Mesendoderm (in vitro differentiated cells): Measurements from ENCODE around the gene RAD1.
A peak's percentile ranks its signal among the peaks of the same experiment; 100 is the strongest.

Experiments
- DNase-seq: peaks from one replicate; pipeline ENCODE4 v3.0.0; 2013
- H2AK5ac ChIP-seq: 2 replicates; pipeline ENCODE4 v1.6.1; 2013; ENCODE audit warnings: low read length, inconsistent platforms
- H2BK120ac ChIP-seq: 2 replicates; pipeline ENCODE4 v1.6.1; 2013; ENCODE audit warnings: low read depth, mild to moderate bottlenecking, low read length, moderate library complexity, mixed read lengths
- H2BK15ac ChIP-seq: replicated peaks from 2 replicates; pipeline ENCODE4 v1.6.1; 2013; ENCODE audit warnings: low read depth, mild to moderate bottlenecking, moderate library complexity
- H2BK5ac ChIP-seq: 2 replicates; pipeline ENCODE4 v1.6.1; 2013; ENCODE audit warnings: low read length, inconsistent platforms
- H3K18ac ChIP-seq: 2 replicates; pipeline ENCODE4 v1.6.1; 2013; ENCODE audit warnings: mild to moderate bottlenecking, low read length, mixed read lengths
- H3K23ac ChIP-seq: one replicate; pipeline ENCODE4 v1.6.1; 2013; ENCODE audit warnings: low read length
- H3K27ac ChIP-seq: 2 replicates; pipeline ENCODE4 v1.5.1; 2013; ENCODE audit warnings: low read depth, mild to moderate bottlenecking, inconsistent platforms, low read length, moderate library complexity
- H3K27me3 ChIP-seq: 2 replicates; pipeline ENCODE4 v1.6.1; 2013; ENCODE audit warnings: low read length, control low read depth, mild to moderate bottlenecking, inconsistent platforms; ENCODE audit not compliant: insufficient read depth, poor library complexity
- H3K36me3 ChIP-seq: 2 replicates; pipeline ENCODE4 v1.6.1; 2013; ENCODE audit warnings: low read length, inconsistent platforms; ENCODE audit not compliant: control insufficient read depth, insufficient read depth
- H3K4ac ChIP-seq: one replicate; pipeline ENCODE4 v1.6.1; 2013; ENCODE audit warnings: low read depth, mild to moderate bottlenecking, low read length, moderate library complexity
- H3K4me1 ChIP-seq: 2 replicates; pipeline ENCODE4 v1.6.1; 2013; ENCODE audit warnings: low read depth, low read length, inconsistent platforms; ENCODE audit not compliant: control insufficient read depth
- H3K4me2 ChIP-seq: 2 replicates; pipeline ENCODE4 v1.6.1; 2013; ENCODE audit warnings: low read length
- H3K4me3 ChIP-seq: 2 replicates; pipeline ENCODE4 v1.5.1; 2013; ENCODE audit warnings: mild to moderate bottlenecking, low read length
- H3K56ac ChIP-seq: one replicate; pipeline ENCODE4 v1.6.1; 2013; ENCODE audit warnings: low read length
- H3K79me1 ChIP-seq: 2 replicates; pipeline ENCODE4 v1.6.1; 2013; ENCODE audit warnings: low read length, inconsistent platforms
- H3K79me2 ChIP-seq: 2 replicates; pipeline ENCODE4 v1.6.1; 2013; ENCODE audit warnings: mild to moderate bottlenecking, low read length; ENCODE audit not compliant: control insufficient read depth, insufficient read depth
- H3K9ac ChIP-seq: 2 replicates; pipeline ENCODE4 v1.6.1; 2013; ENCODE audit warnings: low read length, inconsistent platforms
- H4K5ac ChIP-seq: one replicate; pipeline ENCODE4 v1.6.1; 2013; ENCODE audit warnings: low read length
- H4K8ac ChIP-seq: one replicate; pipeline ENCODE4 v1.6.1; 2013; ENCODE audit warnings: low read depth, mild to moderate bottlenecking, control low read depth, low read length, moderate library complexity
- WGBS: extraction: QIAGEN DNeasy Blood & Tissue Kit; methylation state at CpG from one replicate; pipeline ENCODE4 v1.1.7; 2013; ENCODE audit warnings: low lambda C conversion rate, missing lambda C conversion rate; ENCODE audit not compliant: insufficient coverage; ENCODE audit errors: extremely low coverage; 5-methylcytosine and 5-hydroxymethylcytosine counted together

RAD1 gene

DNA sequence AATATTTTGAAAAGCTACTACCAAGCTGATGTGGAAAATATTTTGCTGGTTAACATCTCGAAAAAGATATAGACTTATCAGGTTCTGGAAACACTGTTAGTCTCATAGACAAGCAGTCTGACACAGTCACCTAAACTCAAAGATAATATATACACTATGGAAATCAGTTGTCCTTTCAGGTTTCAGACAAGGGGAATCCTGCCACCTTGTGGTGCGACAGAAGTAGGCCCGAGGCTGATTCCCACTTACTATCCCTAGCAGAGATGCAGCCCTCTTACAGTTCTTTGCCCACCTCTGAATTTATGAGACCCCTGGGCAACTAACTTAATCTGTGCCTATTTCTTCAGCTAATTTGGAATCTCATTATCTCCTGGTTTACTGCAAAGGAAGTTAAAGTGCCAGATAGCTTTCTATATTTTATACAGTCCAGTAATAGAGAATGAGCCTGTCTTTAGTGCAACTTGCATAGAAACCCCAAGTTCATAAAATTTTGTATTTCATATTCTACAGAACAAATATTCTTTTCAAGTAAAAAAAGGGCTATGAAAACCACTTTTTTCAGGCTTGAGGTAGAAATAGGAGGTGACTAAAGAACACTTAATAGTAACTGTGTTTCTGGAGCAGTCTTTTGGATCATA, 16.9 kb downstream of the RAD1 start:
- Histone ChIP-seq H2BK120ac (no peak overlapping the region), H3K27ac (no peak overlapping the region), H2AK5ac (no peak overlapping the region), H3K18ac (no peak overlapping the region), H4K5ac (no peak overlapping the region), H3K79me2 (no peaks in the 10 kb centered on the region), H3K4ac (no peak overlapping the region), H2BK5ac (no peak overlapping the region), H3K9ac (no peak overlapping the region), H3K27me3 (no peaks in the 10 kb centered on the region), H2BK15ac (no peak overlapping the region), H3K79me1 (no peaks in the 10 kb centered on the region), H3K23ac (no peak overlapping the region), H3K36me3 (no peaks in the 10 kb centered on the region), H3K56ac (no peak overlapping the region), H3K4me2 (no peak overlapping the region), H4K8ac (no peak overlapping the region), H3K4me1 (no peaks in the 10 kb centered on the region), H3K4me3 (no peak overlapping the region)
- no CpG with 5 or more reads among the region's 3 CpGs for WGBS
- DNase-seq, result peak; percentile 71

DNA sequence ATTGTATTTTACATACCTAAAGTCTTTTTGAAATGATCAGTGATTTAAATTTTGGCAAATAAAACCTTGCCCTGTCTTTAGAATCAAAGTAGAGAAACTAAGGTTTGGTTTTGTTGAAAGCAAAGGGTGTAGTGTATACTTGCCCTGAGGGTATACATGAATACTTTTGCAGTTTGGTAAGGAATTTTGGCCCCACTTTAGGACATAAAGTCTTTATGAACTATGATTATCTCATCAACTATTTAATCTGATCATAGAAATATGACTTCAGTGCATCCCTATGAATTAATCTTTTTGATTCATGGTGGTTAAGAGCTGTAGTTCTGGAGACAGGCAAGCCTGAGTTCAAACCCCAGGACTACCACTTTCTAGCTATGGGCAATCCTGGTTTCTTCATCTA, 17.7 kb downstream of the RAD1 start:
- DNase-seq, result no peak
- no peaks in the 10 kb centered on the region for H3K27me3 ChIP-seq
- H4K8ac ChIP-seq, result no peak overlapping the region
- no peak overlapping the region for H3K56ac ChIP-seq
- H2BK5ac ChIP-seq, result no peak overlapping the region
- no peaks in the 10 kb centered on the region for H3K79me1 ChIP-seq
- H3K36me3 ChIP-seq, result no peaks in the 10 kb centered on the region
- H3K4me1 ChIP-seq, result no peaks in the 10 kb centered on the region
- no peak overlapping the region for H2BK120ac ChIP-seq
- H3K23ac ChIP-seq, result no peak overlapping the region
- H3K4ac ChIP-seq, result no peak overlapping the region
- no peak overlapping the region for H2BK15ac ChIP-seq
- no peak overlapping the region for H2AK5ac ChIP-seq
- no peak overlapping the region for H3K18ac ChIP-seq
- no peak overlapping the region for H3K4me3 ChIP-seq
- no peak overlapping the region for H4K5ac ChIP-seq
- no peak overlapping the region for H3K27ac ChIP-seq
- H3K79me2 ChIP-seq, result no peaks in the 10 kb centered on the region
- H3K9ac ChIP-seq, result no peak overlapping the region
- H3K4me2 ChIP-seq, result no peak overlapping the region

DNA sequence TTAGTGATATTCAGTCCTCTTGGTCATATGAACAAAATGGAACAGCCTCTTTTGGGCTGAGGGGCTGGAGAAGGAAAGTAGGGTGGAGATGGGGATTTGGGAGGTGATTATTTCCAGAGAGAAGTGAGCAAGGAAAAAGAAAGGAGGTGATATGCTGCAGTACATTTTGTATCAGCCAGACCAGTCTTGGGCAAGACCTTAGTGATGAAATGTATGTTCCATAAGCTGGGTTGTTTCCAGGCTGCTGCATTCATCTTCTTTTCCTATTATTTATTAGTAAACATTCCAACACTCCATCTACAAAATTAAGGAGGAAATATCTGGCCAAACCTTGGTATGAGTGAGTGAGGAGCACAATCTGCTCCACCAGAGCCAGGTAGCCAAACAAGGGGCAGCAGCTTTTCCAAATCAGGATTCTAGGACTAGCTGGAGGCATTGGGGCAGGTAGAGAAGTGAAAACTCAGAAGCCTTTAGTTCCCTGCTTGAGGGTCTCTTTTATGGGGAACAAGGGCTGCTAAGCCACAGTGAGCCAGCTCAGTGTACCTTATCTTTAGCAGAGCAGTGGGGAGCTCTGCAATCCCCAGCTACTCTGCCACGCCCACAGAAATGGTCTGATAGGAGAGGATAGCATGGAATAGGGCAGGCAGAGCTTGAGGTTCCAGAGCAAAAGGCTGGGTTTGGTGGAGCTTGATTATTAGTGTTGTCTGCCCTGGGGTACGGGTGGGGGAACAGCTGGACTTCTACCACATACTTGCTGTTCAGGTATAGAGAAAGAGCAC, 19.5 kb downstream of the RAD1 start:
- no peaks in the 10 kb centered on the region for H3K27me3 ChIP-seq
- H3K9ac ChIP-seq, result no peak overlapping the region
- H2BK120ac ChIP-seq, result no peak overlapping the region
- no peak overlapping the region for H2BK5ac ChIP-seq
- DNase-seq, result peak; percentile 58
- no peak overlapping the region for H3K4me3 ChIP-seq
- no peaks in the 10 kb centered on the region for H3K79me2 ChIP-seq
- no peak overlapping the region for H4K8ac ChIP-seq
- H3K56ac ChIP-seq, result no peak overlapping the region
- no peak overlapping the region for H3K27ac ChIP-seq
- no peak overlapping the region for H3K23ac ChIP-seq
- H3K4me2 ChIP-seq, result no peak overlapping the region
- no CpG with 5 or more reads among the region's 2 CpGs for WGBS
- no peaks in the 10 kb centered on the region for H3K79me1 ChIP-seq
- no peaks in the 10 kb centered on the region for H3K36me3 ChIP-seq
- no peak overlapping the region for H2BK15ac ChIP-seq
- H3K4ac ChIP-seq, result no peak overlapping the region
- no peak overlapping the region for H3K18ac ChIP-seq
- no peak overlapping the region for H4K5ac ChIP-seq
- H3K4me1 ChIP-seq, result no peaks in the 10 kb centered on the region
- no peak overlapping the region for H2AK5ac ChIP-seq

DNA sequence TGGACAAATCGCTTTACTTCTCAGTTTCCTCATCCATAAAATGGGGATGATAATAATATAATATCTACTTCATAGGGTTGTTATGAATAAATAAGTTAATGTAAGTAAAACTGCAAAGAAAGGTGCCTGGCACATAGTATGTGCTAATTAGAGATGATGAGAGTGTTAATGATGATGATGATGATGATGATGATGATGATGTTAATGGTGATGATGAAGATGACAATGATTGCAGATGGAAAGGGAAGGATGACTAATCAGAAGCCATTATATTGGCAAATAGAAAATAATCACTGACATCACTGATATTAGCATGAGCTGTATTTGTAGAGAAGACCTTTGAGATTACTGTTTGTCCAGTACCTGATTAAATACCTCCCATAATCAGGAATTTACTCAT, 20.6 kb downstream of the RAD1 start:
- H4K5ac ChIP-seq, result no peak overlapping the region
- no peaks in the 10 kb centered on the region for H3K27me3 ChIP-seq
- H3K4me2 ChIP-seq, result no peak overlapping the region
- no peak overlapping the region for H3K56ac ChIP-seq
- no peak overlapping the region for H3K4ac ChIP-seq
- no peaks in the 10 kb centered on the region for H3K79me2 ChIP-seq
- H3K36me3 ChIP-seq, result no peaks in the 10 kb centered on the region
- no peak overlapping the region for H3K4me3 ChIP-seq
- H2BK5ac ChIP-seq, result no peak overlapping the region
- no CpG with 5 or more reads among the region's 1 CpG for WGBS
- H3K27ac ChIP-seq, result no peak overlapping the region
- H2AK5ac ChIP-seq, result no peak overlapping the region
- no peak overlapping the region for H2BK120ac ChIP-seq
- no peak overlapping the region for H2BK15ac ChIP-seq
- H3K23ac ChIP-seq, result no peak overlapping the region
- H3K4me1 ChIP-seq, result no peaks in the 10 kb centered on the region
- no peak overlapping the region for H4K8ac ChIP-seq
- H3K79me1 ChIP-seq, result no peaks in the 10 kb centered on the region
- no peak overlapping the region for H3K18ac ChIP-seq
- H3K9ac ChIP-seq, result no peak overlapping the region
- no peak for DNase-seq

DNA sequence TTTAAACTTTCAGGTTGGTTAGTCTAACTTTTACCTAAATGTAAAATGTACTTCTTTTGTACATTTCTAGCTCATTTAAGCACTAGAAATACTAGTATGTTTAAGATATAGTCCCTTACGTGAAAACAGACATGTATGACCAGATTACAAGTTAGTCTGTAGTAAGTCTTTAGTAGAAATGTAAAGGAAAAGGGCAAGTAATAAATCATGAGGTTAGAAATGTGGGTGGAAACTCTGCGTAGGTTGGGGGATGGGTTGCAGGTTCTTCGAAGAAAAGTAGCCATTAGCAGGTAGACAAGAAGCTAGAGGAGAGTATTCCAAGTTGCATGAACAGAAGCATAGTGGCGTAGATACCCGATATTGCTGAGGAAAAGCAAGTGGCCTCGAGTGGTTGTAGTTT, 22.9 kb downstream of the RAD1 start:
- Histone ChIP-seq H3K4ac (no peak overlapping the region), H3K18ac (no peak overlapping the region), H3K79me1 (no peaks in the 10 kb centered on the region), H4K8ac (no peak overlapping the region), H3K36me3 (no peaks in the 10 kb centered on the region), H3K23ac (no peak overlapping the region), H3K4me3 (no peak overlapping the region), H3K56ac (no peak overlapping the region), H2AK5ac (no peak overlapping the region), H3K4me1 (no peaks in the 10 kb centered on the region), H3K27me3 (no peaks in the 10 kb centered on the region), H3K27ac (no peak overlapping the region), H2BK5ac (no peak overlapping the region), H4K5ac (no peak overlapping the region), H2BK120ac (no peak overlapping the region), H3K79me2 (no peaks in the 10 kb centered on the region), H3K4me2 (no peak overlapping the region), H3K9ac (no peak overlapping the region), H2BK15ac (no peak overlapping the region)
- no CpG with 5 or more reads among the region's 6 CpGs for WGBS
- no peak for DNase-seq

- no peak overlapping the region for H2BK5ac ChIP-seq
- H2BK120ac ChIP-seq, result no peak overlapping the region
- H3K4me3 ChIP-seq, result no peak overlapping the region
- no peak overlapping the region for H3K27ac ChIP-seq
- no peaks in the 10 kb centered on the region for H3K27me3 ChIP-seq
- H3K56ac ChIP-seq, result no peak overlapping the region
- no peak overlapping the region for H2AK5ac ChIP-seq
- H3K36me3 ChIP-seq, result no peaks in the 10 kb centered on the region
- no peak overlapping the region for H4K5ac ChIP-seq
- no peaks in the 10 kb centered on the region for H3K79me1 ChIP-seq
- no peaks in the 10 kb centered on the region for H3K4me1 ChIP-seq
- DNase-seq, result no peak
- no peak overlapping the region for H3K9ac ChIP-seq
- no CpG with 5 or more reads among the region's 5 CpGs for WGBS
- H3K18ac ChIP-seq, result no peak overlapping the region
- H3K23ac ChIP-seq, result no peak overlapping the region
- no peak overlapping the region for H2BK15ac ChIP-seq
- no peak overlapping the region for H3K4me2 ChIP-seq
- H4K8ac ChIP-seq, result no peak overlapping the region
- H3K79me2 ChIP-seq, result no peaks in the 10 kb centered on the region
- H3K4ac ChIP-seq, result no peak overlapping the region
Observed at GRCh38 chr5:34891981-34892380, 23.3 kb downstream of the RAD1 start.
